ENCODE data around the gene TRIM72. TPM values are rescaled to one million over a fixed set of nuclear protein-coding genes. Genes with fewer than 3 reads are reported as not detected.

TRIM72 gene
- total and polyA plus RNA-seq, 2 donors (not counting 3 experiments of a cell fraction or from before 2014, with no cell fraction given), result not detected

DNA sequence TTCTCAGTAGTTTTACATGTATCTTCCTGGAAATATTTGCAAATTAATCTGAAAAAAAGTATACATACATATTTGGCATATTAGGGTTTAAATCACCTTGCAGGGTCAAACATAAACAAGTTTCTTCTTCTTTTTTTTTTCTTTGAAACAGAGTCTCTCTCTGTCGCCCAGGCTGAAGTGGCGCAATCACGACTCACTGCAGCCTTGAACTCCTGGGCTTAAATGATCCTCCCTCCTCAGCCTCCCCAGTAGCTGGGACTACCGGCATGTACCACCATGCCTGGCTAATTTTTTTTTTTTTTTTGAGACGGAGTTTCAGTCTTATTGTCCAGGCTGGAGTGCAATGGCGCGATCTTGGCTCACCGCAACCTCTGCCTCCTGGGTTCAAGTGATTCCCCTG lies 46.6 kb upstream of the TRIM72 start:
- intact Hi-C loops (cut with micrococcal nuclease), result no loop called here
- no TSS peak for BruUV-seq (replicated peaks)
- no peak overlapping the region for H3K9ac ChIP-seq (replicated peaks; ENCODE audit: extremely low read depth, insufficient read depth, low read length)

DNA sequence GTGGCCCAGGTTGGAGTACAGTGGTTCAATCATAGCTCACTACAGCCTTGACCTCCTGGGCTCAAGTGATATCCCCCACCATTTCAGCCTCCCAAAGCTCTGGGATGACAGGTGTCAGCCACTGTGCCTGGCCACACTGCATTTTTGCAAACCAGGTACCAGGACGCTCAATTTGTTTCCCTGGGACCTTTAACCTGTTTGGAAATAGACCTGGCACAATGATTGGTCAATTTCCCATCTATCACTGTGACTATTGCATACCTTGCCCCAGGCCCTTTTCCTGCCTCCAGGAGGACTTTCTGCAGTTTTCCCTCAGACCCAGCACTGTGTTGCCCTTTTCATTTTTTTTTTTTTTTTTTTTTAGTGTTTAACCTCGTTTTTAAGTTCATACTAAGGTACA lies 45.1 kb upstream of the TRIM72 start:
- FAIRE-seq, result no peak
- POLR2A ChIA-PET, result interaction anchor here (0.5 kb wide), 1 partner anchor 98 kb away, joined by 3 read pairs; no protein-coding TSS in a partner anchor
- intact Hi-C loops (cut with micrococcal nuclease), result no loop called here
- Histone ChIP-seq H3K4me1 (ENCODE audit: control insufficient read depth, extremely low read depth, insufficient read depth, low read length) (no peaks in the 10 kb centered on the region), H3K27ac (ENCODE audit: insufficient read depth, low read depth, low read length) (no peak overlapping the region), H3K9ac (replicated peaks; ENCODE audit: extremely low read depth, insufficient read depth, low read length) (no peak overlapping the region), H3K79me2 (ENCODE audit: control insufficient read depth, insufficient read depth, low read length) (no peaks in the 10 kb centered on the region), H3K4me3 (replicated peaks in 1 of 3; ENCODE audit: insufficient read depth in 1 of 3, low read depth in 1 of 3, low read length in 3 of 3) (no peak overlapping the region), H2AFZ (ENCODE audit: low read depth, low read length) (no peak overlapping the region), H3K36me3 (ENCODE audit: control insufficient read depth in 2 of 2, extremely low read depth in 1 of 2, insufficient read depth in 2 of 2, low read length in 2 of 2) (no peaks in the 10 kb centered on the region), H3K9me3 (replicated peaks; ENCODE audit: control insufficient read depth, insufficient read depth, low read length) (no peaks in the 10 kb centered on the region), H3K4me2 (ENCODE audit: insufficient read depth, low read length) (no peak overlapping the region), H4K20me1 (replicated peaks; ENCODE audit: control insufficient read depth, extremely low read depth, insufficient read depth, low read length) (no peaks in the 10 kb centered on the region), H3K9me1 (replicated peaks; ENCODE audit: control insufficient read depth, extremely low read depth, insufficient read depth, low read length) (no peaks in the 10 kb centered on the region), H3K27me3 (ENCODE audit: control insufficient read depth in 2 of 2, insufficient read depth in 2 of 2, low read length in 2 of 2) (no peaks in the 10 kb centered on the region)
- no peak for DNase-seq (ENCODE audit: low read depth, low spot score)
- dilution Hi-C loops (cut with MboI; ENCODE audit: extremely low pct_ligation_motif_present, low sequenced_read_pairs), result no loop called here
- TF ChIP-seq JUN (IDR thresholded peaks at IDR 0.05; ENCODE audit: borderline replicate concordance, insufficient read depth, insufficient read length, low read depth) (no peak), FOS (IDR thresholded peaks at IDR 0.05; ENCODE audit: borderline replicate concordance, insufficient read depth, low read length) (no peak), GATA2 (IDR thresholded peaks at IDR 0.05; ENCODE audit: insufficient read depth, insufficient read length, low read depth, low read length) (no peak), POLR2AphosphoS5 (IDR thresholded peaks at IDR 0.05; ENCODE audit: insufficient read depth, low read depth, low read length) (no peak), POLR2A (IDR thresholded peaks at IDR 0.05; ENCODE audit: low read depth, low read length) (no peak), MYC (IDR thresholded peaks at IDR 0.05; ENCODE audit: low read depth, low read length) (no peak), EZH2 (IDR thresholded peaks at IDR 0.05; ENCODE audit: borderline replicate concordance, low read depth, low read length, severe bottlenecking) (no peak)
- TF ChIP-seq, protein P1, sequence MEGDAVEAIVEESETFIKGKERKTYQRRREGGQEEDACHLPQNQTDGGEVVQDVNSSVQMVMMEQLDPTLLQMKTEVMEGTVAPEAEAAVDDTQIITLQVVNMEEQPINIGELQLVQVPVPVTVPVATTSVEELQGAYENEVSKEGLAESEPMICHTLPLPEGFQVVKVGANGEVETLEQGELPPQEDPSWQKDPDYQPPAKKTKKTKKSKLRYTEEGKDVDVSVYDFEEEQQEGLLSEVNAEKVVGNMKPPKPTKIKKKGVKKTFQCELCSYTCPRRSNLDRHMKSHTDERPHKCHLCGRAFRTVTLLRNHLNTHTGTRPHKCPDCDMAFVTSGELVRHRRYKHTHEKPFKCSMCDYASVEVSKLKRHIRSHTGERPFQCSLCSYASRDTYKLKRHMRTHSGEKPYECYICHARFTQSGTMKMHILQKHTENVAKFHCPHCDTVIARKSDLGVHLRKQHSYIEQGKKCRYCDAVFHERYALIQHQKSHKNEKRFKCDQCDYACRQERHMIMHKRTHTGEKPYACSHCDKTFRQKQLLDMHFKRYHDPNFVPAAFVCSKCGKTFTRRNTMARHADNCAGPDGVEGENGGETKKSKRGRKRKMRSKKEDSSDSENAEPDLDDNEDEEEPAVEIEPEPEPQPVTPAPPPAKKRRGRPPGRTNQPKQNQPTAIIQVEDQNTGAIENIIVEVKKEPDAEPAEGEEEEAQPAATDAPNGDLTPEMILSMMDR (IDR thresholded peaks at IDR 0.05; ENCODE audit: extremely low read depth in 1 of 2, insufficient read depth in 1 of 2, low read depth in 1 of 2, low read length in 2 of 2), result no peak
- TF ChIP-seq, protein P2, sequence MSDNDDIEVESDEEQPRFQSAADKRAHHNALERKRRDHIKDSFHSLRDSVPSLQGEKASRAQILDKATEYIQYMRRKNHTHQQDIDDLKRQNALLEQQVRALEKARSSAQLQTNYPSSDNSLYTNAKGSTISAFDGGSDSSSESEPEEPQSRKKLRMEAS (IDR thresholded peaks at IDR 0.05; ENCODE audit: insufficient read depth, insufficient read length), result no peak
- no TSS peak for BruUV-seq (replicated peaks)
- CTCF ChIA-PET, result no interaction called here

More for the DNA sequence above, 46.6 kb upstream of the TRIM72 start:
- Histone ChIP-seq H3K9me1 (replicated peaks; ENCODE audit: control insufficient read depth, extremely low read depth, insufficient read depth, low read length) (no peaks in the 10 kb centered on the region), H3K36me3 (ENCODE audit: control insufficient read depth in 2 of 2, extremely low read depth in 1 of 2, insufficient read depth in 2 of 2, low read length in 2 of 2) (no peaks in the 10 kb centered on the region), H3K27ac (ENCODE audit: insufficient read depth, low read depth, low read length) (no peak overlapping the region), H3K4me3 (replicated peaks in 1 of 3; ENCODE audit: insufficient read depth in 1 of 3, low read depth in 1 of 3, low read length in 3 of 3) (no peak overlapping the region), H3K4me2 (ENCODE audit: insufficient read depth, low read length) (no peak overlapping the region), H3K9me3 (replicated peaks; ENCODE audit: control insufficient read depth, insufficient read depth, low read length) (no peaks in the 10 kb centered on the region), H4K20me1 (replicated peaks; ENCODE audit: control insufficient read depth, extremely low read depth, insufficient read depth, low read length) (no peaks in the 10 kb centered on the region), H3K27me3 (ENCODE audit: control insufficient read depth in 2 of 2, insufficient read depth in 2 of 2, low read length in 2 of 2) (no peaks in the 10 kb centered on the region), H3K79me2 (ENCODE audit: control insufficient read depth, insufficient read depth, low read length) (no peaks in the 10 kb centered on the region), H3K4me1 (ENCODE audit: control insufficient read depth, extremely low read depth, insufficient read depth, low read length) (no peaks in the 10 kb centered on the region), H2AFZ (ENCODE audit: low read depth, low read length) (no peak overlapping the region)
- no peak for TF ChIP-seq MYC (IDR thresholded peaks at IDR 0.05; ENCODE audit: low read depth, low read length)
- no peak for TF ChIP-seq GATA2 (IDR thresholded peaks at IDR 0.05; ENCODE audit: insufficient read depth, insufficient read length, low read depth, low read length)
- TF ChIP-seq JUN (IDR thresholded peaks at IDR 0.05; ENCODE audit: borderline replicate concordance, insufficient read depth, insufficient read length, low read depth), result no peak
- TF ChIP-seq POLR2AphosphoS5 (IDR thresholded peaks at IDR 0.05; ENCODE audit: insufficient read depth, low read depth, low read length), result no peak
- TF ChIP-seq POLR2A (IDR thresholded peaks at IDR 0.05; ENCODE audit: low read depth, low read length), result no peak
- TF ChIP-seq, protein P1 (IDR thresholded peaks at IDR 0.05; ENCODE audit: extremely low read depth in 1 of 2, insufficient read depth in 1 of 2, low read depth in 1 of 2, low read length in 2 of 2), result no peak
- ChIA-PET CTCF (no interaction called here), POLR2A (no interaction called here)
- no peak for FAIRE-seq
- DNase-seq (ENCODE audit: low read depth, low spot score), result no peak
- dilution Hi-C loops (cut with MboI; ENCODE audit: extremely low pct_ligation_motif_present, low sequenced_read_pairs), result no loop called here

All from endothelial cell of umbilical vein (primary cell).